GM23338 (cell line): ENCODE data around the gene GJE1. TPM values are rescaled to one million over a fixed set of nuclear protein-coding genes. Genes with fewer than 3 reads are reported as not detected.

ENCODE experiments used
- ATAC-seq: fragments of 200-7000 bp; cut with Tn5 transposase; 3 replicates; pipeline ENCODE4 v1.9.1; 2020
- DNase-seq: peaks from one replicate; pipeline ENCODE4 v3.0.0-alpha.2; 2015; ENCODE audit warnings: low spot score
- H2AFZ ChIP-seq: fragments of 200-600 bp; sonication (generic); 2 replicates; pipeline ENCODE4 v1.8.0; 2016; ENCODE audit warnings: antibody characterized with exemption, mild to moderate bottlenecking, moderate library complexity
- H3F3A ChIP-seq: fragments of 200-600 bp; sonication (generic); replicated peaks from 2 replicates; pipeline ENCODE4 v1.8.0; 2017; ENCODE audit warnings: antibody characterized with exemption, mixed run types, low read depth
- H3K27ac ChIP-seq: fragments of 200-600 bp; sonication (generic); 2 replicates; pipeline ENCODE4 v1.6.1; 2016; ENCODE audit warnings: low read depth
- H3K27me3 ChIP-seq: fragments of 200-600 bp; sonication (generic); 2 replicates; pipeline ENCODE4 v1.8.0; 2016; ENCODE audit warnings: mild to moderate bottlenecking, mixed run types, moderate library complexity; ENCODE audit not compliant: insufficient read depth
- H3K36me3 ChIP-seq: fragments of 200-600 bp; sonication (generic); 2 replicates; pipeline ENCODE4 v1.8.0; 2016; ENCODE audit warnings: mild to moderate bottlenecking; ENCODE audit not compliant: insufficient read depth
- H3K4me1 ChIP-seq: fragments of 200-600 bp; sonication (generic); 2 replicates; pipeline ENCODE4 v1.8.0; 2016; ENCODE audit warnings: mild to moderate bottlenecking, moderate library complexity; ENCODE audit not compliant: insufficient read depth
- H3K4me2 ChIP-seq: fragments of 200-600 bp; sonication (generic); 2 replicates; pipeline ENCODE4 v1.7.1; 2017; ENCODE audit warnings: mixed run types
- H3K4me3 ChIP-seq: fragments of 200-600 bp; sonication (generic); 2 replicates; pipeline ENCODE4 v1.6.1; 2016; ENCODE audit warnings: mixed run types
- H3K79me2 ChIP-seq: fragments of 200-600 bp; sonication (generic); replicated peaks from 2 replicates; pipeline ENCODE4 v1.8.0; 2017; ENCODE audit warnings: mild to moderate bottlenecking; ENCODE audit not compliant: insufficient read depth
- H3K9me2 ChIP-seq: fragments of 200-600 bp; sonication (generic); 2 replicates; pipeline ENCODE4 v1.8.0; 2017; ENCODE audit not compliant: insufficient read depth
- H4K20me1 ChIP-seq: fragments of 200-600 bp; sonication (generic); replicated peaks from 2 replicates; pipeline ENCODE4 v1.8.0; 2017; ENCODE audit warnings: mild to moderate bottlenecking; ENCODE audit not compliant: insufficient read depth
- H3K27ac Mint-ChIP-seq: 2 replicates; pipeline ENCODE4 v1.8.0; 2020; ENCODE audit warnings: inconsistent platforms, mild to moderate bottlenecking, moderate library complexity, mixed read lengths
- H3K27me3 Mint-ChIP-seq: 3 replicates; pipeline ENCODE4 v1.8.0; 2022; ENCODE audit warnings: low read depth, mild to moderate bottlenecking, moderate library complexity, mixed read lengths, inconsistent platforms; ENCODE audit not compliant: insufficient read depth, poor library complexity
- H3K36me3 Mint-ChIP-seq: 3 replicates; pipeline ENCODE4 v1.8.0; 2021; ENCODE audit warnings: low read depth, mild to moderate bottlenecking, inconsistent platforms, moderate library complexity, mixed read lengths
- H3K4me1 Mint-ChIP-seq: 3 replicates; pipeline ENCODE4 v1.8.0; 2020; ENCODE audit warnings: mild to moderate bottlenecking, inconsistent platforms, mixed read lengths
- H3K4me3 Mint-ChIP-seq: 3 replicates; pipeline ENCODE4 v1.8.0; 2021; ENCODE audit warnings: moderate library complexity, mild to moderate bottlenecking, inconsistent platforms, mixed read lengths
- H3K9me3 Mint-ChIP-seq: 3 replicates; pipeline ENCODE4 v1.8.0; 2020; ENCODE audit warnings: moderate library complexity, mild to moderate bottlenecking, inconsistent platforms, mixed read lengths
- CREB1 ChIP-seq: fragments of 250-450 bp; sonication (Bioruptor Pico); IDR thresholded peaks from 2 replicates; pipeline ENCODE4 v1.5.0; 2020; ENCODE audit warnings: low read depth, mild to moderate bottlenecking, moderate library complexity
- CTCF ChIP-seq, 2 experiments: fragments of 200-600 bp in 1 of 2; sonication (generic) in 1 of 2; conservative IDR thresholded peaks; 2 replicates each; pipeline versions ENCODE4 v1.5.1 to v1.6.1; 2016 to 2017; ENCODE audit warnings: antibody characterized with exemption in 2 of 2, low read depth in 2 of 2, mild to moderate bottlenecking in 2 of 2, moderate library complexity in 1 of 2
- ETS1 ChIP-seq: IDR thresholded peaks from 2 replicates; pipeline ENCODE4 v1.6.1; 2016; ENCODE audit warnings: antibody characterized with exemption
- EZH2 ChIP-seq: fragments of 200-600 bp; sonication (generic); IDR thresholded peaks from one replicate; pipeline ENCODE4 v1.8.0; 2017; ENCODE audit warnings: antibody characterized with exemption, mild to moderate bottlenecking, low read depth; ENCODE audit not compliant: unreplicated experiment
- EZH2phosphoT487 ChIP-seq: fragments of 200-600 bp; sonication (generic); IDR thresholded peaks from one replicate; pipeline ENCODE4 v1.8.1; 2018; ENCODE audit warnings: antibody characterized with exemption; ENCODE audit not compliant: unreplicated experiment
- JUNB ChIP-seq: IDR thresholded peaks from one replicate; pipeline ENCODE4 v1.6.1; 2016; ENCODE audit warnings: antibody characterized with exemption; ENCODE audit not compliant: unreplicated experiment
- NANOG ChIP-seq: IDR thresholded peaks from 2 replicates; pipeline ENCODE4 v1.6.1; 2016; ENCODE audit warnings: antibody characterized with exemption, borderline replicate concordance
- POLR2AphosphoS5 ChIP-seq: IDR thresholded peaks from 2 replicates; pipeline ENCODE4 v1.6.1; 2016; ENCODE audit warnings: antibody characterized with exemption, low read depth
- REST ChIP-seq: IDR thresholded peaks from one replicate; pipeline ENCODE4 v1.6.1; 2018; ENCODE audit warnings: antibody characterized with exemption; ENCODE audit not compliant: unreplicated experiment
- STAT1 ChIP-seq: IDR thresholded peaks from one replicate; pipeline ENCODE4 v1.6.1; 2016; ENCODE audit warnings: antibody characterized with exemption; ENCODE audit not compliant: unreplicated experiment
- ZNF114 ChIP-seq: fragments of 250-450 bp; sonication (Bioruptor Pico); IDR thresholded peaks from 2 replicates; pipeline ENCODE4 v1.5.0; 2020; ENCODE audit warnings: mild to moderate bottlenecking, moderate library complexity
- ZNF331 ChIP-seq: fragments of 250-450 bp; sonication (Bioruptor Pico); IDR thresholded peaks from 2 replicates; pipeline ENCODE4 v1.5.0; 2020; ENCODE audit warnings: low read depth, mild to moderate bottlenecking, moderate library complexity
- ZNF462 ChIP-seq: fragments of 250-450 bp; sonication (Bioruptor Pico); IDR thresholded peaks from 2 replicates; pipeline ENCODE4 v1.5.0; 2020; ENCODE audit warnings: mild to moderate bottlenecking, moderate library complexity
- polyA plus RNA-seq: library from polyadenylated mRNA; unstranded; fragments of >200 nt; fragmentation: Nextera tagmentation; extraction: Ambion mirVana; gene quantifications from 2 replicates; pipeline ENCODE4 v1.2.1, GENCODE V29; 2016
- total RNA-seq: library from RNA; depleted of rRNA; stranded (reverse); fragments of >200 nt; shearing (Covaris generic); gene quantifications from 2 replicates; pipeline ENCODE4 v1.2.3, GENCODE V29; 2014

Gene GJE1
- total and polyA plus RNA-seq, 2 experiments from 2014 or later, result not detected

- no peak overlapping the region for H2AFZ ChIP-seq
- TF ChIP-seq EZH2phosphoT487, result no peak
- no peak for TF ChIP-seq ZNF114
- TF ChIP-seq CTCF (conservative IDR thresholded peaks at IDR 0.05; ENCODE audit: low read depth in 2 of 2), result no peak
- TF ChIP-seq ZNF462 (CRISPR knock-in tag), result no peak
- no peak for TF ChIP-seq REST
- no peak for TF ChIP-seq STAT1
- TF ChIP-seq EZH2, result no peak
- TF ChIP-seq CREB1 (CRISPR knock-in tag), result no peak
- TF ChIP-seq ZNF331, result no peak
- no peak for TF ChIP-seq NANOG
- no peak for TF ChIP-seq JUNB
- no peak for TF ChIP-seq POLR2AphosphoS5
- no peak for TF ChIP-seq ETS1
- H3K36me3 ChIP-seq, result no peaks in the 10 kb centered on the region
- H3K4me1 Mint-ChIP-seq, result peaks cover 5% of the 10 kb centered on the region
- H3K27me3 Mint-ChIP-seq, result no peaks in the 10 kb centered on the region
- H3K4me1 ChIP-seq, result no peaks in the 10 kb centered on the region
- no peaks in the 10 kb centered on the region for H4K20me1 ChIP-seq
- DNase-seq (no peak), ATAC-seq (no peak)
- H3F3A ChIP-seq, result no peaks in the 10 kb centered on the region
- H3K9me3 Mint-ChIP-seq, result no peaks in the 10 kb centered on the region
- no peaks in the 10 kb centered on the region for H3K9me2 ChIP-seq
- no peak overlapping the region for H3K4me3 ChIP-seq
- no peaks in the 10 kb centered on the region for H3K79me2 ChIP-seq
- H3K27ac Mint-ChIP-seq, result no peak overlapping the region
- H3K36me3 Mint-ChIP-seq, result no peaks in the 10 kb centered on the region
- H3K4me2 ChIP-seq, result no peak overlapping the region
- no peak overlapping the region for H3K27ac ChIP-seq
- H3K4me3 Mint-ChIP-seq, result no peak overlapping the region
- no peaks in the 10 kb centered on the region for H3K27me3 ChIP-seq
These were observed 1.9 kb upstream of the GJE1 start for GRCh38 chr6:142130814-142131213.
